NCI-H748 (cell line): ENCODE data around the gene PTPRT.
A peak's percentile ranks its signal among the peaks of the same experiment; 100 is the strongest.

Experiments used
- DNase-seq: peaks from one replicate; lab custom pipeline; 2025; ENCODE audit not compliant: unreplicated experiment; lab: John Stamatoyannopoulos, UW

PTPRT gene

DNA sequence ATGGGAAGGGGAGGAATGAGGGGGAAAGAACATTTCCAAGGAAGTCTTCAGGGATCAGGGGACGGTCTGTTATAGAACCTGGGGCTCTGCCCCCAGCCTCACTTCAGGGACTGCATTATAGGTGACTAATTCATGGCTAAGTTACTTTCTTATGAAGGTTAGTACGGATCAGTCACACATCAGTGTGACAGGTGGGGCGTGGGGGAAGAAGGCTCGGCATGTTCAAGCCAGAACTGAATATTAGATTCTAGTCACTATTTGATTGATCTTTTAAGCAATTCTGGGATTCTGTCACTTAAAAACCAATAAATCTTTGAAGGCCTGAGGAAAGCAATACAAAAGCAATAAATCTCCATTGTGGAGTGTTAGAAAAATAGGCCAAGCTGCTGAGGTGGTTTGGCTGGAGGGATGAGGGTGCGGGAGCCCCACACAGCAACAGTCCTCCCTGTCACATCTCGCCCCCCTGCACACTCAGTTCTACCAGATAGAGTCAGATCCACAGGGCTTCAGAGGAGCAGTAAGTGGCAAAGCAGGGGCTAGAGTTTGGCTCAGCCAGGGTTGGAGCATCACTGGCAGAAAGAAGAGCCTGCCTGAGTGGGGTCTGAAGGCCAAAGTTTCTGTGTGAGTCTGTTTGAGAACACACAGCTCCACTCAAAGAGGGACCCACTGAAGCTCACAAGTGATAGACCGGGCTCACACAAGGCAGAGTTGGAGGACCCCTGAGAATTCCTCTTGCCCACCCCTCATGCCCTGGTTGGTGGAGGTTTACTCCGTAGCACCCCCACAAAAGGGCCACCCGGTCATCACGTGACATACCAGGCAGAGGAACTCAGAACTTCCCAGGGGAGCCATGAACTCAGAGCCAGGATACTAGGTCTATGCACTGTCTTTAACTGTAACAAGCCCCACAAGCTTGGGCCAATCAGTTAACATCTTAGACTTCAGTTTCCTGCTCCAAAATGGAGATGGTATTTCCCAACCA lies 843.2 kb downstream of the PTPRT start:
- no peak for DNase-seq

GRCh38 chr20:42341654-42342053 lies 848.1 kb downstream of the PTPRT start:
- DNase-seq: no peak

DNA sequence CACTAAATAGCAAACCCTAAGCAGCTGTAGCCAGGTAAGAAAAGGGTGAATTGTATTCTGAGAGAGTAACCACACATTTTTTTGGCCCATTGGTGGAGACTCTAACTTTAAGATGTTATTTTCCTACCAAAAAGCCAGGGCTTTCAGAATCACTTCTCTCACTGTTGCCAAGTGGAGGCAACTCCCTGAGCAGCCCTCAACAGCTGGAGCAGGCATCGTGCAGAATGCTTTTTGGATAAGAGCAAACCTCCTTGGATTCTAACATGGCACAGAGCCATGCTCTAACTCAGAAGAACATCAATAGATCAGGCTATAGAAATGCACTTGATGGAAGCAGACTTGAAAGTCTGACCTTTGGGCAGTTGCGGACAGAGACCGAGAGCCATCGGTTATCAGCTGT lies 849.3 kb downstream of the PTPRT start:
- no peak for DNase-seq

DNA sequence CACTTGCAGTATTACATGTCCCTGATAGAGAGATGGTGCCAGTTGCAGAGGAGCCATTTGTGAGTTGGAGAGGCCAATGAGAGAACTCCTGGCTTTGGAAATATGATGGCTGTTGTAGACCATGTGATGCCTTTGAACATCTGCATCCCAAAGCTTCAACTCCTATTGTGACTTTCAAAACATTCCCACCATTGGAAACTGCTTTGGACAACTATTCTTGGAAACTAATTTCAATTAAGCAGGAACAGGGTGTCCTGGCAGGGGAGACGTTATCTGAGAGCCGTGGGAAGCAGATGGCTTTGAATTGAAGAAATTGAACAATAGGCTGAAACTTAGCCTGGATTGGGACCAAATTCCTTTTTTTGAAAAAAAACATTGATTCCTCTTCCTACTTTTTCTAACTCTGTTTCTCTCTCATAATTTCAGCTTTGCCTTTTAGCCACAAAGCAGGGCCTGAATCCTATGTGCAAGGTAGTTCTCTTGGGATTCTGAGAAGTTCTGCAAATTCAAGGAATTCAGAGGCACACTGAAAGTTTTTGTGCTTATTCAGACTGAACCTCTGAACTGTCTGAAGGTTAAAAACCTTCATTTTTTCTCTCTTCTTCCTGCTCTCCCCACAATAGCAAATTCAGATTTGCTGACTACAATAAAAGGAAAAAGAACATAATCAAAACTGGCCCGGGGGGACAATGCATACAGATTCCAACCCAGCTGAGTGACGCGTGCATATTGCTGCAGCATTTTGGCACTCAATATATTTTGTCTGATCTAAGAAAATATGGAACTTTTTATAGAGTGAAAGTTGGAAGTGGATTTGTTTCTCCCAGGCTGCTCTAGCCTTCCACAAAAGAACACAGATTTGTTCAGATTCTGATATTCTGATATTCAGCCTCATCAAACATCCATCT lies 851.2 kb downstream of the PTPRT start:
- no peak for DNase-seq

- no peak for DNase-seq
These were observed 853.1 kb downstream of the PTPRT start for GRCh38 chr20:42336576-42336975.

DNA sequence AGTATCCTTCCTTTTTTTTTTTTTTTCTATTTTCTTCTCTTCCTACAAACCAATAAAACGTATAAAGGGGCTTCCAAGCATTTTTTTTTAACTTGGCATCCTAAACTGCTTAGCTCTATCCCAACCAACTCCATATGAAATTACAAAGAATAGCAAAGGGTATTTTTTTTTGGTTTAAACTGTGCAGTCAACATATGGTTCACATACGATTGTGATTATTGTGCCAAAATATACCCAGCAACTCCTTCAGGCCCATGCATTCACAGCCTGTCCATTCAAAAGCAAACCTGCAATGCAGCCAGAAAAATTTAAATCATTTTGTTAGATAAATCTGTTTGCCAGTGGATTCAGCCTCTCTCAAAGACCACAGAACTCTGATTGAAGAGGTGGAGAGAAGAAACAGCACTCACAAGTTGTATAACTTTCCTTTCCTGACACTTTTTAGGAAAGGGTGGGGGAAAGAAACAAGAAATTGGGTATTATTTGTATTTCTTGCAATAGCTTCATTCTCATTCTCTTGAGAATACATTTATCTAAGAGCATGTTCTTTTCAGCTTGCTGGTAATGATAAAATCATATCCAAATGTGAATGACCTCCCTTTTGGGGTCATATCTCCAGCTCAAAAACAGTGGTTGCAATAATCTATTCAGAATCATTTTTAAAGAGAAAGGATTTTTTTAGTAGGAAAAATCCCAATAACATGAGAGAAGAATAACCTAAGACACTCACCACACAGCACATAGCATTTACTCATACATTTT lies 870.3 kb downstream of the PTPRT start:
- DNase-seq: no peak

DNA sequence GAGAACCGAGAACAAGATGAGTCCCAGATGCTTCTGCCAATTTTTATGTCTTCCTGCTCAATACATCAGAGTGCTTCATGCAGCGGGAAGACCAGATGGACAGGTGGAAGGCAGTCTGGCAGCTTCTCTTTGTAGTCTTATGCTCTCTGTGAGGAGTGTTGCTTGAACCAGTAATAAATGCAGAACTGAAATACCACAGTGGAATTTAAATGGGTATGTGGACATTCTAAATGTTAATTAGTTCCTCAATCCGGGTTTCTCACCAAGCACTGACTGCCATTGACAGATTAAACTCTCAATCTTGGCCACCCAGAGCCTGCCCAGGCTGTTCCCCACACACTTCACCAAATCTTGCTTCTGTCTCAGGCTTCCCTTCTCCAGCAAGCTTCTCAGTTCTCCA lies 876.0 kb downstream of the PTPRT start:
- DNase-seq: no peak

DNA sequence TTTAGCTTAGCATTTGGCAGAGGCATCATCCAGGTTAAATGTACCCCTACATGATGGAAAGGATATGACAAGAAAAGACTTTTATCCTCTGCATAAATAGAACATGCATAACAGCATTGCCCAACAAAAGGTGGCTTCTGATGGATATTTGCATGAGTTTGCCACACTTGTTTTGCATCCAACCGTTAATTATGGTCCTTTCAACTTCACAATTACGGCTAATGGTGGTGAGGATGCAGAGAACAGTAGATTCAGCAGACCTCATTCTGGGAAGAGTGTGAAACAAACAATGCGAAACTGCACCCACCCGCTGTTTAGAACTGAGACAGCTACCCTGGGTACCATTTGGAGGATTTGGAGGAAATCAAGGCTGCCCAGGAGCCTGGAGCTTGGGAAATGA lies 880.7 kb downstream of the PTPRT start:
- peak; percentile 100 for DNase-seq

DNA sequence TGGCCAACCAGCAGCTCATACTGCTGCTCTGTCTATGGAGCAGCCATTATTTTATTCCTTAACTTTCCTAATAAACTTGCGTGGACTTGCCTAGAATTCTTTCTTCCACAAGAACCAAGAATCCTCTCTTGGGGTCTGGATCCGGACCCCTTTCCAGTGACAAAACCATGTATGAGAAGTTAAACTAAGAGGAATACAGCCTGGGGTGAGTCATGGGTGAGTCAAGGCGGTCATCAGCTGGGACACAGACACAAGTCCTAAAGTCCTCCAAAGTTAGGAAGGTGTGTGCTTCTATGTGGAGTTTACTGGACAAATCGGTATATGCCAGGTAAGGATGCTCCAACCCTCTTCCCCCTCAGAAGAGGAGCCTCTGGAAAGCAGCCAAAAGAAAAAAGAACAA lies 881.5 kb downstream of the PTPRT start:
- DNase-seq: no peak

- no peak for DNase-seq
These were observed 894.1 kb downstream of the PTPRT start for GRCh38 chr20:42295592-42295991.

DNA sequence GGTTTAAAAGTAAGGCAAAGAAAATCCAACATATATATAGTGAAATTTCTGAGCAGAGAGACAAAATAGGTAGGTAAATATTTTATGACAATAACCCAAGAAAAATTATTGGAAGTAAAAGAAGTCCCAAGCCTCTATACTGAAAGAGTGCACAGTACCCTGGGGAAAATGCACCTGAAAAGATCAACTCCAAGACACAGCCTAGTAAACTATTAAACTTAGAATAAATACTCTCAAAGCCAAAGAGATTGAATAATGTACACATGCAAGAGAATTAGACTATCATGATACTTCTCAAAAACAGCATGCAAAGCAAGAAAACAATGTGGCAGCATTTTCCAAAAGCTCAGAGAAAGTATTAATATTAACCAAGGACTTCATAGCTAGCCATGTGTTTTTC lies 894.7 kb downstream of the PTPRT start:
- DNase-seq: no peak

GRCh38 chr20:42281801-42282200 lies 907.9 kb downstream of the PTPRT start:
- no peak for DNase-seq

- DNase-seq: peak; percentile 100
These were observed 912.7 kb downstream of the PTPRT start for GRCh38 chr20:42276718-42277602.

DNA sequence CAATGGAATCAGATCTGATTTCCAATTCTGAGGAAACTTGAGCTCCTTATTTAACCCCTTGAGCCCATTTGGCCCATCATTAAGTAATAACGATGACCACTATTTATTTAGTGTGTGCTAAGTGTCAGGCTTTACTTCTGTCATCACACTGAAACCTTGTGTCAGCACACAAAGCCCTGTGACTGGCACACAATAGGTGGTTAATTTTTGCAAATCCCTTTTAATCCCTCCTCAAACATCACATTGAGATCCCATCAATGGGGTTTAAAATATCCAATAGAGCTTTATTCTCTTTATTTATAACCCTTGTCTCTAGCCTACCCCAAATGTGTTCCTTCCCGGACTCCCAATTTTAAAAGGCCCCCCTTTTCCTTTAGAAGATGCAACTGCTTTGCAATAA lies 914.7 kb downstream of the PTPRT start:
- DNase-seq: peak; percentile 95

DNA sequence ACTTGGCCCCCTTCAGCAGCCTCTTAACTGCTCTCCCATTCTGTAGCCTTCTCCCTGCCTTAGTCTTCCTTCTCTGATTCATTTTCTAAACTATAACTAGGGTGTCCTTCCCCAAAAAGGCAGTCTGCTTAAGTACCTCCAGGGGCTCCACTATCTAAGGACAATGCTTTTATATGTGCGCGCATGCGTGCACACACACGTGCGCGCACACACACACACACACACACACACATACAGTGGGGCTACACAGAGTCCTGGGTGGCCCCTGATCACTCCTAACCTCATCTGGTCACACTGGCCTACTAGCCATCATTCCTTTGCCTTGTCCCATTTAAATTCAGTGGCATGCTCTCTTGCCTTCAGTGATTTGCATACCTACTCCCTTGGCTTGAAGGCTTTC lies 917.2 kb downstream of the PTPRT start:
- DNase-seq: no peak

DNA sequence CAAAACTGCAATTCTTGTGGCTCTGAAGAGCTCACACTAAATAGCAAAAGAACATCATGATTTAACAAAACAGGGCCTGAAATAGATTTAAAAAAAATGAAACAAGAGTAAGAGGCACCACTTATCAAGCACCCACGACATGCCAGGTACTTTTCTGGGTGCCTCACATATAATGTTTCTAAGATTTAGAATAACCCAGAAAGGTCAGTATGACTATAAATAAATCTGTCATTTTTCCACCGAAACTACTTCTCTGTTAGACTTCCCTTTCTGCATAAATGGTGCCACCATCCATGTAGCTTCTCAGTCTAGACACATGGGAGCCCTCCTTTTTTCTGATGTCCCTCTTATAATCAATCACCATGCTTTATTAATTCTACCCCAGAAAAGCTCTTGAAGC lies 919.2 kb downstream of the PTPRT start:
- no peak for DNase-seq

DNA sequence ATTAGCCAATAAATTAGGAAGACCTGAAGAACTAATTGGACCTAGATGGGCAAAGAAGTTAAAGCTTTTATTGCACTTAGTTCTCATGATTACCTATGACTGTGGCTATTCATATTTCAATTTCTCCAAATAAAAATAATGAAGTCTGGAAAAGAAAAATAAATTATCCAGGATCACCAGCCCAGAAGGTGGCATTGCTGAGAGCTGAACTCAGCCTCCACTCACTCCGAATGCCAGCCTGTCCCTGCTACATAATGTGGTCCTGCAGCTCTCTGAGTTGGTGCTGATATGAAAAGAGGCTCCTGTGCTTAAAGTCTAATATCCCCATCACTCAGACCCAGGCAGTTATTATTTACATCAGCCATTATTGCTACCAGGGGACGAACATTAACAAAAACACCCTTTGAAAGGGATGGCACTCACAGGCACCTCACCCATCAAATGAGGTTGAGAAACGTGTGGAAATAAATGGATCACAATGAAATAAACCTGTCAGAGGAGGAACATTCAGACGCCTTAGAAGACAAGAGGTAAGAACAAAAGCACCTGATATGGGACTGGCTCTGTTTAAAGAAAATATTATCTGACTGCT lies 921.8 kb downstream of the PTPRT start:
- DNase-seq: peak; percentile 41

GRCh38 chr20:42261766-42262270 lies 927.9 kb downstream of the PTPRT start:
- no peak for DNase-seq

GRCh38 chr20:42260184-42260583 lies 929.5 kb downstream of the PTPRT start:
- no peak for DNase-seq

DNA sequence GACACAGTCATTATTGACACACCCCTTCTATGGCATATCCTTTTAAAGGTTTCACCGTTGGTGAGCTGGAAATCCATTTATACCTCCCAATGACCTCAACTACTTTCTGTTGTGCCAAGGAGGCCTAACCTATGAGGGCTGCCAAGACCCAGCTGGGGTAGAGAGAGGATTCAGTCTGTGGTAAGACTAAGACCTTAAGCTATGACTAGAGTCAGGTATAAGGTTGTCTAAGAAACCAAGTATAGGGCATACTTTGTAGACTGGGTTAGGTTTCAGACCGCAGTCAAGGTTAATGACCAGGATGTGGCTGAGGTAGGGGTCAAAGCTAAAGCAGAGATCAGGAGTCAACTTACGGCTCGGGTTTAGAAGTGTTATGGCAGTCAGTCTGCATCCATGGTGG lies 930.3 kb downstream of the PTPRT start:
- no peak for DNase-seq
